Esophagus squamous epithelium (tissue), 5 donors: ENCODE measurements around the gene ARHGEF2. TPM values are rescaled to one million over a fixed set of nuclear protein-coding genes. Genes with fewer than 3 reads are reported as not detected.
A peak's percentile ranks its signal among the peaks of the same experiment; 100 is the strongest.

Experiments
- DNase-seq: peaks from one replicate; lab custom pipeline; 2025; lab: John Stamatoyannopoulos, UW
- H3K27ac ChIP-seq, 4 donors: fragments of 200-600 bp; sonication (generic); one replicate each; pipeline ENCODE4 v1.5.1; 2016 to 2019; ENCODE audit warnings: mild to moderate bottlenecking in 1 of 4
- H3K27me3 ChIP-seq, 4 donors: fragments of 200-600 bp; sonication (generic); 1 replicate in 3 of 4; 2 replicates in 1 of 4; pipeline versions ENCODE4 v1.5.1 to v1.6.0; 2017 to 2021; ENCODE audit warnings: antibody characterized with exemption in 1 of 4
- H3K36me3 ChIP-seq, 3 donors: fragments of 200-600 bp; sonication (generic); one replicate each; pipeline ENCODE4 v1.5.1; 2016 to 2019
- H3K4me1 ChIP-seq, 3 donors: fragments of 200-600 bp; sonication (generic); one replicate each; pipeline ENCODE4 v1.5.1; 2017 to 2019
- H3K4me3 ChIP-seq, 4 donors: fragments of 200-600 bp; sonication (generic); 1 replicate in 3 of 4; 2 replicates in 1 of 4; pipeline ENCODE4 v1.5.1; 2016 to 2019; ENCODE audit warnings: mild to moderate bottlenecking in 2 of 4, moderate library complexity in 1 of 4
- H3K9me3 ChIP-seq, 3 donors: fragments of 200-600 bp; sonication (generic); one replicate each; pipeline ENCODE4 v1.5.1; 2016 to 2019
- CTCF ChIP-seq, 6 experiments: fragments of 450-650 bp in 4 of 6; fragments of 200-600 bp in 2 of 6; sonication (generic) in 2 of 6; IDR thresholded peaks; one replicate each; pipeline ENCODE4 v1.5.1; 2016 to 2019; ENCODE audit warnings: antibody characterized with exemption in 6 of 6, mild to moderate bottlenecking in 4 of 6, moderate library complexity in 4 of 6
- POLR2A ChIP-seq, 4 donors: fragments of 450-650 bp; IDR thresholded peaks; one replicate each; pipeline ENCODE4 v1.6.1; 2017; ENCODE audit warnings: antibody characterized with exemption in 4 of 4, mild to moderate bottlenecking in 4 of 4, moderate library complexity in 3 of 4
- WGBS, 2 donors: methylation state at CpG; one replicate each; pipeline ENCODE4 v1.1.5; 2018; 5-methylcytosine and 5-hydroxymethylcytosine counted together
- intact Hi-C: fragments of 100-400 bp; cut with DNase I; formaldehyde crosslinking; loops from one replicate; pipeline ENCODE4 v1.15.0; 2022
- total RNA-seq, 4 donors: library from RNA; depleted of rRNA; stranded (reverse); fragments of >200 nt; gene quantifications; one replicate each; pipeline ENCODE4 v1.1.0, GENCODE V29; 2016
- donor health status: DM: yes; HTN: yes; CAD: no.

The ARHGEF2 gene
- total RNA-seq, 4 donors from 2014 or later: 22.6 to 38.3 (median 27.5) TPM

- no peaks in the 10 kb centered on the region for H3K27me3 ChIP-seq
- H3K9me3 ChIP-seq: no peaks in the 10 kb centered on the region
- no peak overlapping the region for H3K4me3 ChIP-seq
- H3K27ac ChIP-seq: peak overlapping the region in 1 of 4 donors; percentile 49
- TF ChIP-seq POLR2A (IDR thresholded peaks at IDR 0.05) (no peak), CTCF (IDR thresholded peaks at IDR 0.05) (no peak)
- no peaks in the 10 kb centered on the region for H3K4me1 ChIP-seq
- WGBS, 2 donors: 90 to 94% methylated on average over 5 of the region's 13 CpGs
- intact Hi-C loops: no loop called here
- peaks cover 43 to 100% (median 81%) of the 10 kb centered on the region in 3 donors for H3K36me3 ChIP-seq
- no peak for DNase-seq
Observed at GRCh38 chr1:155952505-155952890, 25.8 kb downstream of the ARHGEF2 start.

GRCh38 chr1:155951753-155952504 lies 26.4 kb downstream of the ARHGEF2 start:
- Histone ChIP-seq H3K36me3 (peaks cover 48 to 100% (median 81%) of the 10 kb centered on the region in 3 donors), H3K27me3 (no peaks in the 10 kb centered on the region), H3K9me3 (no peaks in the 10 kb centered on the region), H3K4me3 (no peak overlapping the region), H3K27ac (peak overlapping the region in 1 of 4 donors; percentile 49), H3K4me1 (no peaks in the 10 kb centered on the region)
- WGBS, 2 donors: 67 to 90% methylated on average over 2 to 3 of the region's 6 CpGs
- intact Hi-C loops: no loop called here
- no peak for DNase-seq
- no peak for TF ChIP-seq POLR2A (IDR thresholded peaks at IDR 0.05)
- TF ChIP-seq CTCF (IDR thresholded peaks at IDR 0.05): no peak

- Histone ChIP-seq H3K36me3 (peaks cover 48 to 100% (median 75%) of the 10 kb centered on the region in 3 donors), H3K4me1 (peaks cover 0 to 11% (median 6%) of the 10 kb centered on the region in 3 donors), H3K4me3 (no peak overlapping the region), H3K9me3 (no peaks in the 10 kb centered on the region), H3K27ac (no peak overlapping the region), H3K27me3 (no peaks in the 10 kb centered on the region)
- TF ChIP-seq CTCF (IDR thresholded peaks at IDR 0.05): no peak
- no peak for TF ChIP-seq POLR2A (IDR thresholded peaks at IDR 0.05)
- intact Hi-C loops: no loop called here
- 100% methylated on average over 1 of the region's 27 CpGs; no CpG with 5 or more reads in 1 of the 2 donors for WGBS, 2 donors
- no peak for DNase-seq
Observed at GRCh38 chr1:155950829-155951228, 27.5 kb downstream of the ARHGEF2 start.

- H3K27ac ChIP-seq: no peak overlapping the region
- DNase-seq: no peak
- intact Hi-C loops: no loop called here
- 93% methylated on average over 7 to 8 of the region's 8 CpGs for WGBS, 2 donors
- no peak overlapping the region for H3K4me3 ChIP-seq
- TF ChIP-seq POLR2A (IDR thresholded peaks at IDR 0.05): no peak
- H3K4me1 ChIP-seq: peaks cover 3 to 36% (median 21%) of the 10 kb centered on the region in 3 donors
- no peaks in the 10 kb centered on the region for H3K27me3 ChIP-seq
- peaks cover 32 to 70% (median 55%) of the 10 kb centered on the region in 3 donors for H3K36me3 ChIP-seq
- no peaks in the 10 kb centered on the region for H3K9me3 ChIP-seq
Observed at GRCh38 chr1:155947741-155948140, 30.6 kb downstream of the ARHGEF2 start.

- Histone ChIP-seq H3K27me3 (no peaks in the 10 kb centered on the region), H3K9me3 (no peaks in the 10 kb centered on the region), H3K4me3 (no peak overlapping the region), H3K36me3 (peaks cover 27 to 66% (median 51%) of the 10 kb centered on the region in 3 donors), H3K27ac (no peak overlapping the region), H3K4me1 (peaks cover 6 to 41% (median 25%) of the 10 kb centered on the region in 3 donors)
- no peak for TF ChIP-seq CTCF (IDR thresholded peaks at IDR 0.05)
- no peak for DNase-seq
- intact Hi-C loops: no loop called here
- WGBS, 2 donors: 68 to 87% methylated on average over 4 of the region's 4 CpGs
Observed at GRCh38 chr1:155947292-155947691, 31.1 kb downstream of the ARHGEF2 start.
